Spleen (tissue), 11 donors: ENCODE measurements around the gene ENPP1. TPM values are rescaled to one million over a fixed set of nuclear protein-coding genes. Genes with fewer than 3 reads are reported as not detected.

Experiments used
- DNase-seq: peaks from one replicate; pipeline ENCODE4 v3.0.0-alpha.2; 2020
- H3K27ac ChIP-seq, 8 donors: fragments of 200-600 bp; sonication (generic) in 7 of 8; 1 replicate in 4 of 8; 2 replicates in 4 of 8; pipeline versions ENCODE4 v1.5.0 to v1.8.0; 2016 to 2021; ENCODE audit warnings: inconsistent platforms in 4 of 8, mild to moderate bottlenecking in 4 of 8, moderate library complexity in 1 of 8
- H3K27me3 ChIP-seq, 7 donors: fragments of 200-600 bp; sonication (generic) in 6 of 7; replicated peaks in 1 of 7; 1 replicate in 4 of 7; 2 replicates in 3 of 7; pipeline versions ENCODE4 v1.5.0 to v1.8.0; 2016 to 2021; ENCODE audit warnings: inconsistent platforms in 3 of 7, mild to moderate bottlenecking in 1 of 7
- H3K36me3 ChIP-seq, 6 donors: fragments of 200-600 bp; sonication (generic) in 5 of 6; 1 replicate in 4 of 6; 2 replicates in 2 of 6; pipeline versions ENCODE4 v1.5.0 to v1.8.0; 2016 to 2021; ENCODE audit warnings: inconsistent platforms in 2 of 6
- H3K4me1 ChIP-seq, 6 donors: fragments of 200-600 bp; sonication (generic) in 5 of 6; 1 replicate in 3 of 6; 2 replicates in 3 of 6; pipeline versions ENCODE4 v1.5.0 to v1.8.0; 2016 to 2021; ENCODE audit warnings: inconsistent platforms in 3 of 6
- H3K4me3 ChIP-seq, 8 donors: fragments of 200-600 bp; sonication (generic) in 7 of 8; 1 replicate in 4 of 8; 2 replicates in 4 of 8; pipeline versions ENCODE4 v1.5.0 to v1.8.0; 2016 to 2021; ENCODE audit warnings: inconsistent platforms in 4 of 8, mild to moderate bottlenecking in 4 of 8, moderate library complexity in 2 of 8
- H3K9me3 ChIP-seq, 8 donors: fragments of 200-600 bp; sonication (generic) in 7 of 8; 1 replicate in 4 of 8; 2 replicates in 4 of 8; pipeline versions ENCODE4 v1.5.0 to v1.8.0; 2016 to 2021; ENCODE audit warnings: inconsistent platforms in 4 of 8
- POLR2A ChIP-seq, 3 donors: fragments of 450-650 bp; IDR thresholded peaks; one replicate each; pipeline ENCODE4 v1.5.1; 2017; ENCODE audit warnings: antibody characterized with exemption in 3 of 3, mild to moderate bottlenecking in 1 of 3
- POLR2AphosphoS5 ChIP-seq, 3 donors: sonication (generic); formaldehyde crosslinking; IDR thresholded peaks; one replicate each; pipeline ENCODE4 v1.5.1; 2017; ENCODE audit warnings: antibody characterized with exemption in 3 of 3
- WGBS, 5 donors: extraction: QIAGEN DNeasy Blood & Tissue Kit in 3 of 5; methylation state at CpG; one replicate each; pipeline versions ENCODE4 v1.1.5 to v1.1.7; 2013 to 2018; 5-methylcytosine and 5-hydroxymethylcytosine counted together
- intact Hi-C: fragments of 100-400 bp; cut with DNase I; formaldehyde crosslinking; loops from one replicate; pipeline ENCODE4 v1.15.0; 2023; ENCODE audit warnings: low total_unique reads
- polyA plus RNA-seq, 3 donors: library from polyadenylated mRNA; stranded (reverse); fragments of 200-250 nt; gene quantifications; one replicate each; pipeline ENCODE4 v1.2.1, GENCODE V29; 2013
- total RNA-seq, 7 donors: library from RNA; depleted of rRNA in 3 of 7; stranded (reverse); fragments of >200 nt in 3 of 7; fragmentation: NEBNext Ultra II Directional in 4 of 7; extraction: Animal tissue kit (Norgen Biotek cat#: 25700) in 4 of 7; gene quantifications; one replicate each; pipeline versions ENCODE4 v1.1.0 to v1.2.1, GENCODE V29; 2016 to 2021
- TF ChIP-seq, protein P1 (sequence below), 11 experiments: fragments of 200-600 bp in 7 of 11; fragments of 450-650 bp in 4 of 11; sonication (generic) in 4 of 11; IDR thresholded peaks in 8 of 11; conservative IDR thresholded peaks in 3 of 11; 1 replicate in 7 of 11; 2 replicates in 4 of 11; pipeline versions ENCODE4 v1.4.0 to v1.8.0; 2016 to 2021; ENCODE audit warnings: antibody characterized with exemption in 11 of 11, inconsistent platforms in 4 of 11, mild to moderate bottlenecking in 1 of 11
- donor health status: healthy with polysubstance abuse.
- donor health status: DM: no; HTN: no; CAD: no; lungs with moderate emphysema.
- donor health status: DM: no; HTN: no; CAD: no.
- donor health status: Bipolar disorder and iron deficiency.
- donor health status: healthy.
- donor health status: DM: no; HTN: no; CAD: no.
- donor health status: DM: yes; HTN: yes; CAD: no.

ENPP1 gene
- total and polyA plus RNA-seq, 10 donors, result 0.46 to 10.6 (median 2.9) TPM

DNA sequence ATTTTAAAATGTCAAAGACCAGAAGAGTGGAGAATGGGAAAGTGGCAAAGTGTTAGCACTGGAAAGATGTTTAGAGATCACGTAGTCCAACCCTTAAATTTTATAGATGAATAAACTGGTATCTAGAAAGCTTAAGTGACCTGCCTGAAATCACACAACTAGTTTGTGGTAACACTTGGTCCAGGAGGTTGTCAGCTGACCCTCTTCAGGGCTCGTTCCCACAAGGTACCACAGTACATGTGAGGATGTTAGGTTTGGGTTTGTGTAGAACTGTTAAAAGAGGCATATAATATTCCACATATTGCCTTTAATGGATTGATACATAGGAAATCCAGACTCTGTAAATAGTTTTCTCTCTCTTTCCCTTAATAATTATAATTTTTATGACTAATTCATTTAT is 39.1 kb downstream of the ENPP1 start:
- H3K27me3 ChIP-seq, result peaks cover 0 to under 1% (median 0%) of the 10 kb centered on the region in 7 donors
- H3K4me3 ChIP-seq, result no peak overlapping the region
- no peaks in the 10 kb centered on the region for H3K36me3 ChIP-seq
- intact Hi-C loops, result no loop called here
- H3K27ac ChIP-seq, result no peak overlapping the region
- TF ChIP-seq POLR2A (IDR thresholded peaks at IDR 0.05) (no peak), POLR2AphosphoS5 (IDR thresholded peaks at IDR 0.05) (no peak)
- TF ChIP-seq, protein P1, sequence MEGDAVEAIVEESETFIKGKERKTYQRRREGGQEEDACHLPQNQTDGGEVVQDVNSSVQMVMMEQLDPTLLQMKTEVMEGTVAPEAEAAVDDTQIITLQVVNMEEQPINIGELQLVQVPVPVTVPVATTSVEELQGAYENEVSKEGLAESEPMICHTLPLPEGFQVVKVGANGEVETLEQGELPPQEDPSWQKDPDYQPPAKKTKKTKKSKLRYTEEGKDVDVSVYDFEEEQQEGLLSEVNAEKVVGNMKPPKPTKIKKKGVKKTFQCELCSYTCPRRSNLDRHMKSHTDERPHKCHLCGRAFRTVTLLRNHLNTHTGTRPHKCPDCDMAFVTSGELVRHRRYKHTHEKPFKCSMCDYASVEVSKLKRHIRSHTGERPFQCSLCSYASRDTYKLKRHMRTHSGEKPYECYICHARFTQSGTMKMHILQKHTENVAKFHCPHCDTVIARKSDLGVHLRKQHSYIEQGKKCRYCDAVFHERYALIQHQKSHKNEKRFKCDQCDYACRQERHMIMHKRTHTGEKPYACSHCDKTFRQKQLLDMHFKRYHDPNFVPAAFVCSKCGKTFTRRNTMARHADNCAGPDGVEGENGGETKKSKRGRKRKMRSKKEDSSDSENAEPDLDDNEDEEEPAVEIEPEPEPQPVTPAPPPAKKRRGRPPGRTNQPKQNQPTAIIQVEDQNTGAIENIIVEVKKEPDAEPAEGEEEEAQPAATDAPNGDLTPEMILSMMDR (IDR thresholded peaks at IDR 0.05 in 8 of 11, conservative IDR thresholded peaks at IDR 0.05 in 3 of 11), result no peak
- 79 to 92% (median 86%) methylated on average over 2 of the region's 2 CpGs for WGBS, 5 donors
- H3K9me3 ChIP-seq, result no peaks in the 10 kb centered on the region
- no peak for DNase-seq
- no peaks in the 10 kb centered on the region for H3K4me1 ChIP-seq

DNA sequence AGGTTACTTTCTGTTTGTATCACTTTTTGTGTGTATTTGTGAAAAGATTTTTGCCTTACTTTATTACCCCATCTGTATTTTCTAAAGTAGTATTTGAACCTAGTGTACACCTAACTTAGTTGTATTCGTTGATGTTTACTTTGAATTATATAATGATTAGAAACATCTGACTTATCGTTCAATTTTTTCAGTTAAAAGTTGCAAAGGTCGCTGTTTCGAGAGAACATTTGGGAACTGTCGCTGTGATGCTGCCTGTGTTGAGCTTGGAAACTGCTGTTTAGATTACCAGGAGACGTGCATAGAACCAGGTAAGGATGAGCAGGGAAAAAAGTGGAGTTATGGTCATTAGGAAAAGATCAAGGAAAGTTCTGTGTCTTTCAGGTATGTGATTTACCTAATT is 42.0 kb downstream of the ENPP1 start:
- H3K36me3 ChIP-seq, result no peaks in the 10 kb centered on the region
- intact Hi-C loops, result no loop called here
- no peak for TF ChIP-seq POLR2A (IDR thresholded peaks at IDR 0.05)
- H3K9me3 ChIP-seq, result no peaks in the 10 kb centered on the region
- no peaks in the 10 kb centered on the region for H3K4me1 ChIP-seq
- WGBS, 5 donors, result 83 to 93% (median 88%) methylated on average over 6 of the region's 6 CpGs
- DNase-seq, result no peak
- H3K4me3 ChIP-seq, result no peak overlapping the region
- H3K27me3 ChIP-seq, result no peaks in the 10 kb centered on the region
- H3K27ac ChIP-seq, result no peak overlapping the region

DNA sequence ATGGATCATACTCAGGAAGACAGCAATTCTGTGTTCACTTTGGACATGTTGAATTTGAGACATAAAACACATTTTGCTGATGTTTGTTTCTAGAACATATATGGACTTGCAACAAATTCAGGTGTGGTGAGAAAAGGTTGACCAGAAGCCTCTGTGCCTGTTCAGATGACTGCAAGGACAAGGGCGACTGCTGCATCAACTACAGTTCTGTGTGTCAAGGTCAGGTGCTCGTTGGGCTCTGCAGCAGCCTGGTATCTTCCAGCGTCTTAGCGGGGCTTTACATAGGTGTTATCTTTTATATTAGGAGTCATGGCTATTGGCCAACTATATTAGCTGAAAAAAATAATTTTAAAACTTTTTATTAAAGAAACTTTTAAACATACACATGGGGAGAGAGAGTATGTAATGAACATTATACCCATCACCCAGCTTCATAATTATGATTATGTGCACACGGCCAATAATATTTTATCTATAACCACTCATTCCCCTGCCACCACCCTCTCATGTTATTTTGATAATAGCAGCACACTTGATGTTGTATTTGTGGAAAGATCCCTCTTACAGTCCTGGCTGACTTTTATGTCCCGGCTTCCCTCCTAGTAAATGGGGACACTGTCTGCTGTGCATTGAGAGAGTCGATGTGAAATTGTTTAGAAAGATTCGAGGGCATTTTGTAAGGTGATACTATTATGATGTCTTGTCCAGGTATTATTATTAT is 43.4 kb downstream of the ENPP1 start:
- TF ChIP-seq POLR2A (IDR thresholded peaks at IDR 0.05) (no peak), POLR2AphosphoS5 (IDR thresholded peaks at IDR 0.05) (no peak)
- TF ChIP-seq, protein P1 (IDR thresholded peaks at IDR 0.05 in 8 of 11, conservative IDR thresholded peaks at IDR 0.05 in 3 of 11), result no peak
- DNase-seq, result no peak
- Histone ChIP-seq H3K27me3 (no peaks in the 10 kb centered on the region), H3K4me3 (no peak overlapping the region), H3K9me3 (no peaks in the 10 kb centered on the region), H3K4me1 (no peaks in the 10 kb centered on the region), H3K36me3 (no peaks in the 10 kb centered on the region), H3K27ac (no peak overlapping the region)
- 82 to 91% (median 86%) methylated on average over 8 of the region's 8 CpGs for WGBS, 5 donors
- intact Hi-C loops, result no loop called here

DNA sequence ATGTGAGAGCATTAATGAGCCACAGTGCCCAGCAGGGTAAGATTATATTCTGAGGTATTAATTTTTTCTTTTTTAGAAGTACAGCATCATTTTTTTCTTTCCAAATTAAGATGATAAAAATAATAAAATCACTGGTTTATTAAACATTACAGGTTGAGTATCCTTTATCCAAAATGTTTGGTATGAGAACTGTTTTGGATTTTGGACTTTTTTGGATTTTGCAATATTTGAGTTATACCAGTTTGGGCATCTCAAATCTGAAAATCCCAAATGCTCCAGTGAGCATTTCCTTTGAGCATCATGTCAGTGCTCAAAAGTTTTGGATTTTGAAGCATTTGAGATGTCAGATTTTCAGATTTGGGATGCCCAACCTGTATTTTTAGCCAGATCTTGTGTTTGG is 44.4 kb downstream of the ENPP1 start:
- no peak overlapping the region for H3K4me3 ChIP-seq
- DNase-seq, result no peak
- TF ChIP-seq POLR2A (IDR thresholded peaks at IDR 0.05), result no peak
- no peak for TF ChIP-seq POLR2AphosphoS5 (IDR thresholded peaks at IDR 0.05)
- TF ChIP-seq, protein P1 (IDR thresholded peaks at IDR 0.05 in 8 of 11, conservative IDR thresholded peaks at IDR 0.05 in 3 of 11), result no peak
- H3K36me3 ChIP-seq, result no peaks in the 10 kb centered on the region
- intact Hi-C loops, result no loop called here
- H3K27me3 ChIP-seq, result no peaks in the 10 kb centered on the region
- no peaks in the 10 kb centered on the region for H3K9me3 ChIP-seq
- no peaks in the 10 kb centered on the region for H3K4me1 ChIP-seq
- H3K27ac ChIP-seq, result no peak overlapping the region
